ENCODE results near the gene EXOG.
A peak's percentile ranks its signal among the peaks of the same experiment; 100 is the strongest.

Gene EXOG

GRCh38 chr3:38496131-38496910, at the start of gene EXOG:
Gene EXOG (plus strand): TSS chr3:38496340. CDS start chr3:38496368, 28 bp downstream.
- peak within 1 kb of the TSS; percentile 23 for H3K9ac ChIP-seq (ENCODE audit: low read length)
- no peaks in the 10 kb centered on the region for H3K27me3 ChIP-seq (ENCODE audit: control insufficient read depth in 1 of 2, insufficient read depth in 2 of 2, low read length in 2 of 2)
- H3K9me3 ChIP-seq (ENCODE audit: low read length), result no peaks in the 10 kb centered on the region
- H3K4me1 ChIP-seq (ENCODE audit: insufficient read depth, low read length), result peaks cover 5% of the 10 kb centered on the region
- no peaks in the 10 kb centered on the region for H3K36me3 ChIP-seq (ENCODE audit: insufficient read depth, low read length)
- peak within 1 kb of the TSS; percentile 81 for H3K27ac ChIP-seq (ENCODE audit: low read depth, low read length)
- peak within 1 kb of the TSS; percentile 72 to 91 for H3K4me3 ChIP-seq (ENCODE audit: low read depth in 1 of 2, low read length in 2 of 2)

GRCh38 chr3:38446812-38447211, 49.3 kb upstream of the EXOG start:
- Histone ChIP-seq H3K4me1 (ENCODE audit: insufficient read depth, low read length) (no peaks in the 10 kb centered on the region), H3K4me3 (ENCODE audit: low read depth in 1 of 2, low read length in 2 of 2) (no peak overlapping the region), H3K27me3 (ENCODE audit: control insufficient read depth in 1 of 2, insufficient read depth in 2 of 2, low read length in 2 of 2) (no peaks in the 10 kb centered on the region)

GRCh38 chr3:38450853-38451252, 45.3 kb upstream of the EXOG start:
- peaks cover 2% of the 10 kb centered on the region for H3K4me1 ChIP-seq (ENCODE audit: insufficient read depth, low read length)
- H3K4me3 ChIP-seq (ENCODE audit: low read depth in 1 of 2, low read length in 2 of 2), result no peak overlapping the region
- H3K9me3 ChIP-seq (ENCODE audit: low read length), result no peaks in the 10 kb centered on the region
- H3K27me3 ChIP-seq (ENCODE audit: control insufficient read depth in 1 of 2, insufficient read depth in 2 of 2, low read length in 2 of 2), result no peaks in the 10 kb centered on the region
- no peak overlapping the region for H3K9ac ChIP-seq (ENCODE audit: low read length)
- H3K36me3 ChIP-seq (ENCODE audit: insufficient read depth, low read length), result no peaks in the 10 kb centered on the region
- no peak overlapping the region for H3K27ac ChIP-seq (ENCODE audit: low read depth, low read length)

More at GRCh38 chr3:38446812-38447211, 49.3 kb upstream of the EXOG start:
- Histone ChIP-seq H3K36me3 (ENCODE audit: insufficient read depth, low read length) (no peaks in the 10 kb centered on the region), H3K9me3 (ENCODE audit: low read length) (no peaks in the 10 kb centered on the region), H3K27ac (ENCODE audit: low read depth, low read length) (no peak overlapping the region), H3K9ac (ENCODE audit: low read length) (no peak overlapping the region)

GRCh38 chr3:38453075-38453912, 42.8 kb upstream of the EXOG start, which contains the start of gene ACVR2B:
Gene ACVR2B (plus strand): TSS chr3:38453890. CDS start chr3:38454323, 433 bp downstream.
- H3K36me3 ChIP-seq (ENCODE audit: insufficient read depth, low read length), result no peaks in the 10 kb centered on the region
- peak within 1 kb of the TSS; percentile 84 to 95 for H3K4me3 ChIP-seq (ENCODE audit: low read depth in 1 of 2, low read length in 2 of 2)
- H3K27me3 ChIP-seq (ENCODE audit: control insufficient read depth in 1 of 2, insufficient read depth in 2 of 2, low read length in 2 of 2), result no peaks in the 10 kb centered on the region
- peaks cover 20% of the 10 kb centered on the region for H3K4me1 ChIP-seq (ENCODE audit: insufficient read depth, low read length)
- H3K9ac ChIP-seq (ENCODE audit: low read length), result no peak within 1 kb of the TSS
- no peaks in the 10 kb centered on the region for H3K9me3 ChIP-seq (ENCODE audit: low read length)
- peak within 1 kb of the TSS; percentile 85 for H3K27ac ChIP-seq (ENCODE audit: low read depth, low read length)

- Histone ChIP-seq H3K9ac (ENCODE audit: low read length) (no peak overlapping the region), H3K4me1 (ENCODE audit: insufficient read depth, low read length) (peaks cover 25% of the 10 kb centered on the region), H3K36me3 (ENCODE audit: insufficient read depth, low read length) (no peaks in the 10 kb centered on the region), H3K27ac (ENCODE audit: low read depth, low read length) (peak overlapping the region; percentile 85), H3K9me3 (ENCODE audit: low read length) (no peaks in the 10 kb centered on the region), H3K27me3 (ENCODE audit: control insufficient read depth in 1 of 2, insufficient read depth in 2 of 2, low read length in 2 of 2) (no peaks in the 10 kb centered on the region), H3K4me3 (ENCODE audit: low read depth in 1 of 2, low read length in 2 of 2) (peak overlapping the region; percentile 84 to 95)
These were observed 42.3 kb upstream of the EXOG start for GRCh38 chr3:38453913-38454177.

GRCh38 chr3:38454178-38454883, 41.8 kb upstream of the EXOG start:
- Histone ChIP-seq H3K9ac (ENCODE audit: low read length) (no peak overlapping the region), H3K9me3 (ENCODE audit: low read length) (no peaks in the 10 kb centered on the region), H3K36me3 (ENCODE audit: insufficient read depth, low read length) (no peaks in the 10 kb centered on the region), H3K27ac (ENCODE audit: low read depth, low read length) (peak overlapping the region; percentile 85), H3K4me1 (ENCODE audit: insufficient read depth, low read length) (peaks cover 30% of the 10 kb centered on the region), H3K4me3 (ENCODE audit: low read depth in 1 of 2, low read length in 2 of 2) (peak overlapping the region; percentile 84 to 95), H3K27me3 (ENCODE audit: control insufficient read depth in 1 of 2, insufficient read depth in 2 of 2, low read length in 2 of 2) (no peaks in the 10 kb centered on the region)

- H3K9ac ChIP-seq (ENCODE audit: low read length), result peak overlapping the region; percentile 41
- no peaks in the 10 kb centered on the region for H3K27me3 ChIP-seq (ENCODE audit: control insufficient read depth in 1 of 2, insufficient read depth in 2 of 2, low read length in 2 of 2)
- H3K9me3 ChIP-seq (ENCODE audit: low read length), result no peaks in the 10 kb centered on the region
- peaks cover 37% of the 10 kb centered on the region for H3K4me1 ChIP-seq (ENCODE audit: insufficient read depth, low read length)
- peak overlapping the region; percentile 84 to 95 for H3K4me3 ChIP-seq (ENCODE audit: low read depth in 1 of 2, low read length in 2 of 2)
- peak overlapping the region; percentile 85 for H3K27ac ChIP-seq (ENCODE audit: low read depth, low read length)
- no peaks in the 10 kb centered on the region for H3K36me3 ChIP-seq (ENCODE audit: insufficient read depth, low read length)
These were observed 41.1 kb upstream of the EXOG start for GRCh38 chr3:38454884-38455638.

GRCh38 chr3:38455639-38456430, 40.3 kb upstream of the EXOG start:
- Histone ChIP-seq H3K27ac (ENCODE audit: low read depth, low read length) (peak overlapping the region; percentile 31), H3K4me1 (ENCODE audit: insufficient read depth, low read length) (peaks cover 45% of the 10 kb centered on the region), H3K9ac (ENCODE audit: low read length) (peak overlapping the region; percentile 41), H3K4me3 (ENCODE audit: low read depth in 1 of 2, low read length in 2 of 2) (peak overlapping the region; percentile 84 to 95), H3K27me3 (ENCODE audit: control insufficient read depth in 1 of 2, insufficient read depth in 2 of 2, low read length in 2 of 2) (no peaks in the 10 kb centered on the region), H3K9me3 (ENCODE audit: low read length) (no peaks in the 10 kb centered on the region), H3K36me3 (ENCODE audit: insufficient read depth, low read length) (no peaks in the 10 kb centered on the region)

- H3K27me3 ChIP-seq (ENCODE audit: control insufficient read depth in 1 of 2, insufficient read depth in 2 of 2, low read length in 2 of 2), result no peaks in the 10 kb centered on the region
- H3K9ac ChIP-seq (ENCODE audit: low read length), result no peak overlapping the region
- no peak overlapping the region for H3K27ac ChIP-seq (ENCODE audit: low read depth, low read length)
- H3K9me3 ChIP-seq (ENCODE audit: low read length), result no peaks in the 10 kb centered on the region
- H3K36me3 ChIP-seq (ENCODE audit: insufficient read depth, low read length), result no peaks in the 10 kb centered on the region
- no peak overlapping the region for H3K4me3 ChIP-seq (ENCODE audit: low read depth in 1 of 2, low read length in 2 of 2)
- H3K4me1 ChIP-seq (ENCODE audit: insufficient read depth, low read length), result peaks cover 51% of the 10 kb centered on the region
These were observed 38.8 kb upstream of the EXOG start for GRCh38 chr3:38457111-38458003.

Data from muscle layer of colon (tissue), 2 donors.